NT2/D1 (cell line): ENCODE measurements around the gene CFLAR.

Experiments
- DNase-seq: peaks from one replicate; pipeline ENCODE4 v3.0.0-alpha.2; 2011; ENCODE audit warnings: low read depth, low spot score
- H3K27me3 ChIP-seq: 2 replicates; pipeline ENCODE4 v1.6.0; 2011; ENCODE audit warnings: mild to moderate bottlenecking; ENCODE audit not compliant: insufficient read length, insufficient read depth
- H3K36me3 ChIP-seq: 2 replicates; pipeline ENCODE4 v1.6.1; 2011; ENCODE audit warnings: mild to moderate bottlenecking, low read length, mixed read lengths; ENCODE audit not compliant: insufficient read depth, insufficient read length
- H3K4me1 ChIP-seq: 2 replicates; pipeline ENCODE4 v1.5.1; 2011; ENCODE audit not compliant: insufficient read depth, insufficient read length
- H3K4me3 ChIP-seq: 2 replicates; pipeline ENCODE4 v1.5.1; 2011; ENCODE audit warnings: low read depth; ENCODE audit not compliant: insufficient read length
- H3K9ac ChIP-seq: 2 replicates; pipeline ENCODE4 v1.6.0; 2011; ENCODE audit warnings: low read depth; ENCODE audit not compliant: insufficient read length
- H3K9me3 ChIP-seq: 2 replicates; pipeline ENCODE4 v1.5.1; 2011; ENCODE audit warnings: mild to moderate bottlenecking, low read length; ENCODE audit not compliant: insufficient read depth
- SUZ12 ChIP-seq: IDR thresholded peaks from 2 replicates; pipeline ENCODE4 v1.6.1; 2011; ENCODE audit not compliant: insufficient read length, insufficient read depth; ENCODE audit errors: extremely low read depth
- YY1 ChIP-seq: IDR thresholded peaks from 2 replicates; pipeline ENCODE4 v1.6.1; 2011; ENCODE audit not compliant: insufficient read length, insufficient read depth
- ZNF274 ChIP-seq: IDR thresholded peaks from 2 replicates; pipeline ENCODE4 v1.6.1; 2011; ENCODE audit warnings: mild to moderate bottlenecking, low read depth, low read length

The CFLAR gene

GRCh38 chr2:201201371-201201770 is 85.4 kb downstream of the CFLAR start:
- TF ChIP-seq YY1 = no peak
- no peak for TF ChIP-seq SUZ12
- no peak for TF ChIP-seq ZNF274
- Histone ChIP-seq H3K36me3 (peaks cover under 1% of the 10 kb centered on the region), H3K9ac (no peak overlapping the region), H3K9me3 (no peaks in the 10 kb centered on the region), H3K4me3 (no peak overlapping the region), H3K27me3 (no peaks in the 10 kb centered on the region), H3K4me1 (no peaks in the 10 kb centered on the region)
- DNase-seq = no peak

GRCh38 chr2:201203916-201204654 is 88.1 kb downstream of the CFLAR start:
- Histone ChIP-seq H3K27me3 (no peaks in the 10 kb centered on the region), H3K36me3 (no peaks in the 10 kb centered on the region), H3K9ac (no peak overlapping the region), H3K4me3 (no peak overlapping the region), H3K4me1 (no peaks in the 10 kb centered on the region), H3K9me3 (no peaks in the 10 kb centered on the region)
- DNase-seq = no peak
- TF ChIP-seq YY1 = no peak
- no peak for TF ChIP-seq ZNF274
- TF ChIP-seq SUZ12 = no peak

GRCh38 chr2:201204655-201205514 is 88.9 kb downstream of the CFLAR start:
- TF ChIP-seq SUZ12 (no peak), YY1 (no peak), ZNF274 (no peak)
- Histone ChIP-seq H3K27me3 (no peaks in the 10 kb centered on the region), H3K36me3 (no peaks in the 10 kb centered on the region), H3K9me3 (no peaks in the 10 kb centered on the region), H3K4me1 (no peaks in the 10 kb centered on the region), H3K9ac (no peak overlapping the region), H3K4me3 (no peak overlapping the region)
- no peak for DNase-seq

GRCh38 chr2:201205515-201205849 is 89.5 kb downstream of the CFLAR start:
- TF ChIP-seq ZNF274 (no peak), YY1 (no peak), SUZ12 (no peak)
- Histone ChIP-seq H3K36me3 (no peaks in the 10 kb centered on the region), H3K9ac (no peak overlapping the region), H3K4me1 (no peaks in the 10 kb centered on the region), H3K9me3 (no peaks in the 10 kb centered on the region), H3K27me3 (no peaks in the 10 kb centered on the region), H3K4me3 (no peak overlapping the region)
- DNase-seq = no peak

- H3K4me3 ChIP-seq = no peak overlapping the region
- no peaks in the 10 kb centered on the region for H3K27me3 ChIP-seq
- DNase-seq = no peak
- H3K9ac ChIP-seq = no peak overlapping the region
- H3K4me1 ChIP-seq = no peaks in the 10 kb centered on the region
- H3K9me3 ChIP-seq = no peaks in the 10 kb centered on the region
- no peaks in the 10 kb centered on the region for H3K36me3 ChIP-seq
- TF ChIP-seq SUZ12 = no peak
- TF ChIP-seq ZNF274 = no peak
Observed at GRCh38 chr2:201208563-201209252, 92.7 kb downstream of the CFLAR start.

- H3K36me3 ChIP-seq = peaks cover 5% of the 10 kb centered on the region
- H3K4me1 ChIP-seq = no peaks in the 10 kb centered on the region
- peaks cover 5% of the 10 kb centered on the region; the same call in 1 of the 2 replicates for H3K9me3 ChIP-seq
- TF ChIP-seq ZNF274 (no peak), YY1 (no peak), SUZ12 (no peak)
- H3K4me3 ChIP-seq = no peak overlapping the region
- H3K9ac ChIP-seq = no peak overlapping the region
- no peak for DNase-seq
- H3K27me3 ChIP-seq = no peaks in the 10 kb centered on the region
Observed at GRCh38 chr2:201215963-201216362, 100.0 kb downstream of the CFLAR start.

- Histone ChIP-seq H3K4me1 (no peaks in the 10 kb centered on the region), H3K27me3 (no peaks in the 10 kb centered on the region), H3K9ac (no peak overlapping the region), H3K36me3 (peaks cover 5% of the 10 kb centered on the region), H3K4me3 (no peak overlapping the region), H3K9me3 (peaks cover 5% of the 10 kb centered on the region; the same call in 1 of the 2 replicates)
- TF ChIP-seq SUZ12 (no peak), YY1 (no peak), ZNF274 (no peak)
- no peak for DNase-seq
Observed at GRCh38 chr2:201216918-201217317, 101.0 kb downstream of the CFLAR start.
